ENCODE measurements around the gene MAPK9.
A peak's percentile ranks its signal among the peaks of the same experiment; 100 is the strongest.

Gene MAPK9

GRCh38 chr5:180294913-180295555, 3.2 kb upstream of the MAPK9 start:
- DNase-seq (ENCODE audit: low spot score) = no peak

- DNase-seq (ENCODE audit: low spot score) = no peak
Observed at GRCh38 chr5:180294411-180294810, 2.5 kb upstream of the MAPK9 start.

- DNase-seq (ENCODE audit: low spot score) = peak; percentile 32
Observed at GRCh38 chr5:180291234-180291940, 496 bp downstream of the MAPK9 start.

GRCh38 chr5:180290568-180291233, 1.2 kb downstream of the MAPK9 start:
- DNase-seq (ENCODE audit: low spot score) = no peak

GRCh38 chr5:180289966-180290365, 1.9 kb downstream of the MAPK9 start:
- no peak for DNase-seq (ENCODE audit: low spot score)

GRCh38 chr5:180289433-180289832, 2.5 kb downstream of the MAPK9 start:
- no peak for DNase-seq (ENCODE audit: low spot score)

GRCh38 chr5:180287868-180288267, 4.0 kb downstream of the MAPK9 start:
- DNase-seq (ENCODE audit: low spot score) = no peak

GRCh38 chr5:180287404-180287803, 4.5 kb downstream of the MAPK9 start:
- no peak for DNase-seq (ENCODE audit: low spot score)

- no peak for DNase-seq (ENCODE audit: low spot score)
Observed at GRCh38 chr5:180284149-180284548, 7.7 kb downstream of the MAPK9 start.

GRCh38 chr5:180283026-180283615, 8.8 kb downstream of the MAPK9 start:
- no peak for DNase-seq (ENCODE audit: low spot score)

- DNase-seq (ENCODE audit: low spot score) = no peak
Observed at GRCh38 chr5:180282281-180282680, 9.6 kb downstream of the MAPK9 start.

GRCh38 chr5:180281706-180282105, 10.2 kb downstream of the MAPK9 start:
- DNase-seq (ENCODE audit: low spot score) = no peak

- DNase-seq (ENCODE audit: low spot score) = no peak
Observed at GRCh38 chr5:180274695-180275094, 17.2 kb downstream of the MAPK9 start.

GRCh38 chr5:180271221-180271620, 20.7 kb downstream of the MAPK9 start:
- no peak for DNase-seq (ENCODE audit: low spot score)

GRCh38 chr5:180259260-180259611, 32.6 kb downstream of the MAPK9 start:
- no peak for DNase-seq (ENCODE audit: low spot score)

GRCh38 chr5:180253036-180253824, 38.7 kb downstream of the MAPK9 start:
- no peak for DNase-seq (ENCODE audit: low spot score)

GRCh38 chr5:180251887-180252286, 40.0 kb downstream of the MAPK9 start:
- DNase-seq (ENCODE audit: low spot score) = no peak

- DNase-seq (ENCODE audit: low spot score) = no peak
Observed at GRCh38 chr5:180251141-180251540, 40.7 kb downstream of the MAPK9 start.

- no peak for DNase-seq (ENCODE audit: low spot score)
Observed at GRCh38 chr5:180250329-180250728, 41.6 kb downstream of the MAPK9 start.

GRCh38 chr5:180241600-180241999, 50.3 kb downstream of the MAPK9 start:
- no peak for DNase-seq (ENCODE audit: low spot score)

- DNase-seq (ENCODE audit: low spot score) = no peak
Observed at GRCh38 chr5:180238631-180239030, 53.3 kb downstream of the MAPK9 start.

- no peak for DNase-seq (ENCODE audit: low spot score)
Observed at GRCh38 chr5:180235846-180236245, 56.0 kb downstream of the MAPK9 start.
